A549 (cell line): ENCODE measurements around the gene SHISA6.

ENCODE experiments used
- CTCF ChIP-seq: fragments of >200 bp; sonication (Bioruptor Twin); formaldehyde crosslinking; IDR thresholded peaks from 3 replicates; pipeline ENCODE4 v1.5.1; 2016
- EP300 ChIP-seq, 2 experiments: fragments of >200 bp; sonication (Bioruptor Twin); formaldehyde crosslinking; IDR thresholded peaks; 2 replicates in 1 of 2; 3 replicates in 1 of 2; pipeline ENCODE4 v1.6.1; 2016 to 2017
- NR3C1 ChIP-seq: fragments of >200 bp; sonication (Bioruptor Twin); formaldehyde crosslinking; IDR thresholded peaks from 3 replicates; pipeline ENCODE4 v1.6.1; 2017
- POLR2A ChIP-seq: IDR thresholded peaks from 2 replicates; pipeline ENCODE4 v1.6.1; 2012; ENCODE audit warnings: mild to moderate bottlenecking, low read length
- ZC3H11A ChIP-seq: fragments of 450-650 bp; IDR thresholded peaks from 2 replicates; pipeline ENCODE4 v1.6.1; 2014; ENCODE audit warnings: antibody characterized with exemption, mild to moderate bottlenecking
- TF ChIP-seq, protein P1 (sequence below): fragments of 250-450 bp; sonication (Bioruptor Pico); IDR thresholded peaks from 2 replicates; pipeline ENCODE4 v1.5.0; 2021; ENCODE audit warnings: mild to moderate bottlenecking, moderate library complexity, borderline replicate concordance

DNA sequence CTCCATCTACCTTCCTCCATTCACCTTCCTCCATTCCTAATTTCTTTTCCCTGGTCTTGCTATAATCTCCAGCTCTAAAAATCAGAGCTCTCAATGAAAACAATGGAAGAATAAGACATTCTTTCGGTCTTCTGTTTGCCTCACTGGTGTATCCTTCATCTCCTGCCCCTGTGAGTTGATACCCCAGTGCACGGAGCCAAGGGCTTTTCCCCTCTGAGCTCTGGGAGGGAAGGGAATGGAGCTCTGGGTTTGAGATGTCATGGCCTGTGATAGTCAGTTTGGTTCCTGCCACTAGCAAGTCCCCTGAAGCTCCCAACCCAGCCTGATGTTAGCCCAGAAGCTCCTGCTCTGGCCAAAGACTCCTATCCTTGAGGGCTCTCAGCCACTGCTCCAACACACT lies 320.7 kb downstream of the SHISA6 start:
- TF ChIP-seq CTCF (no peak), POLR2A (no peak), NR3C1 (no peak), ZC3H11A (no peak), EP300 (IDR thresholded peaks at IDR 0.05) (no peak)
- TF ChIP-seq, protein P1, sequence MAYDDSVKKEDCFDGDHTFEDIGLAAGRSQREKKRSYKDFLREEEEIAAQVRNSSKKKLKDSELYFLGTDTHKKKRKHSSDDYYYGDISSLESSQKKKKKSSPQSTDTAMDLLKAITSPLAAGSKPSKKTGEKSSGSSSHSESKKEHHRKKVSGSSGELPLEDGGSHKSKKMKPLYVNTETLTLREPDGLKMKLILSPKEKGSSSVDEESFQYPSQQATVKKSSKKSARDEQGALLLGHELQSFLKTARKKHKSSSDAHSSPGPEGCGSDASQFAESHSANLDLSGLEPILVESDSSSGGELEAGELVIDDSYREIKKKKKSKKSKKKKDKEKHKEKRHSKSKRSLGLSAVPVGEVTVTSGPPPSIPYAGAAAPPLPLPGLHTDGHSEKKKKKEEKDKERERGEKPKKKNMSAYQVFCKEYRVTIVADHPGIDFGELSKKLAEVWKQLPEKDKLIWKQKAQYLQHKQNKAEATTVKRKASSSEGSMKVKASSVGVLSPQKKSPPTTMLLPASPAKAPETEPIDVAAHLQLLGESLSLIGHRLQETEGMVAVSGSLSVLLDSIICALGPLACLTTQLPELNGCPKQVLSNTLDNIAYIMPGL (CRISPR knock-in tag) = no peak
